Measurements from ENCODE around the gene ATF3. TPM values are rescaled to one million over a fixed set of nuclear protein-coding genes. Genes with fewer than 3 reads are reported as not detected.

ATF3 gene
- polyA plus RNA-seq, 3 donors: 10.4 to 227 (median 13.3) TPM

GRCh38 chr1:212649020-212649419 is 40.5 kb downstream of the ATF3 start:
- Histone ChIP-seq H3K36me3 (replicated peaks in 1 of 2; ENCODE audit: control insufficient read depth in 1 of 2, insufficient read depth in 2 of 2, low read length in 2 of 2) (no peaks in the 10 kb centered on the region), H3K4me3 (replicated peaks in 1 of 3; ENCODE audit: low read depth in 2 of 3, low read length in 3 of 3) (no peak overlapping the region), H2AFZ (ENCODE audit: insufficient read depth, low read depth, low read length, poor library complexity, severe bottlenecking) (no peak overlapping the region), H3K4me1 (ENCODE audit: control insufficient read depth in 1 of 2, insufficient read depth in 2 of 2, low read length in 2 of 2) (peaks cover 0 to 4% of the 10 kb centered on the region in 2 donors), H3K4me2 (replicated peaks; ENCODE audit: extremely low read depth, low read length, poor library complexity, severe bottlenecking) (no peak overlapping the region), H3K79me2 (ENCODE audit: insufficient read depth, low read length) (no peaks in the 10 kb centered on the region), H3K9ac (ENCODE audit: insufficient read depth, low read length, poor library complexity, severe bottlenecking) (no peak overlapping the region), H3K27me3 (ENCODE audit: control insufficient read depth in 2 of 2, insufficient read depth in 2 of 2, low read length in 2 of 2) (no peaks in the 10 kb centered on the region), H3K9me3 (replicated peaks in 1 of 2; ENCODE audit: control insufficient read depth in 1 of 2, insufficient read depth in 1 of 2, low read length in 2 of 2) (no peaks in the 10 kb centered on the region), H3K27ac (ENCODE audit: low read depth in 1 of 2, low read length in 2 of 2) (no peak overlapping the region), H4K20me1 (ENCODE audit: insufficient read depth, low read length) (no peaks in the 10 kb centered on the region)
- no CpG with 5 or more reads among the region's 2 CpGs for WGBS (ENCODE audit: insufficient coverage)
- no peak overlapping the region for H3K4me3 Mint-ChIP-seq
- no peak for DNase-seq
- H3K27ac Mint-ChIP-seq: no peak overlapping the region
- H3K4me1 Mint-ChIP-seq: peaks cover 13% of the 10 kb centered on the region
- intact Hi-C loops (cut with micrococcal nuclease): no loop called here
- H3K9me3 Mint-ChIP-seq: peaks cover 0 to 2% (median 0%) of the 10 kb centered on the region in 7 donors
- peaks cover 0 to 4% (median 0%) of the 10 kb centered on the region in 3 donors for H3K27me3 Mint-ChIP-seq (ENCODE audit: low read depth in 3 of 3)
- no peak for TF ChIP-seq CTCF (IDR thresholded peaks at IDR 0.05)
- H3K36me3 Mint-ChIP-seq: no peaks in the 10 kb centered on the region

- H3K9me3 ChIP-seq (replicated peaks in 1 of 2; ENCODE audit: control insufficient read depth in 1 of 2, insufficient read depth in 1 of 2, low read length in 2 of 2): no peaks in the 10 kb centered on the region
- H3K9me3 Mint-ChIP-seq: peaks cover 0 to 2% (median 0%) of the 10 kb centered on the region in 7 donors
- no peak overlapping the region for H3K9ac ChIP-seq (ENCODE audit: insufficient read depth, low read length, poor library complexity, severe bottlenecking)
- 0% methylated on average over 2 of the region's 3 CpGs for WGBS (ENCODE audit: insufficient coverage)
- peaks cover 0 to 4% of the 10 kb centered on the region in 2 donors for H3K4me1 ChIP-seq (ENCODE audit: control insufficient read depth in 1 of 2, insufficient read depth in 2 of 2, low read length in 2 of 2)
- H3K27ac Mint-ChIP-seq: no peak overlapping the region
- H3K36me3 ChIP-seq (replicated peaks in 1 of 2; ENCODE audit: control insufficient read depth in 1 of 2, insufficient read depth in 2 of 2, low read length in 2 of 2): no peaks in the 10 kb centered on the region
- no peaks in the 10 kb centered on the region for H3K27me3 ChIP-seq (ENCODE audit: control insufficient read depth in 2 of 2, insufficient read depth in 2 of 2, low read length in 2 of 2)
- no peak overlapping the region for H3K4me3 Mint-ChIP-seq
- no peaks in the 10 kb centered on the region for H4K20me1 ChIP-seq (ENCODE audit: insufficient read depth, low read length)
- peaks cover 0 to 6% (median 2%) of the 10 kb centered on the region in 3 donors for H3K27me3 Mint-ChIP-seq (ENCODE audit: low read depth in 3 of 3)
- H2AFZ ChIP-seq (ENCODE audit: insufficient read depth, low read depth, low read length, poor library complexity, severe bottlenecking): no peak overlapping the region
- TF ChIP-seq CTCF (IDR thresholded peaks at IDR 0.05): no peak
- no peak overlapping the region for H3K27ac ChIP-seq (ENCODE audit: low read depth in 1 of 2, low read length in 2 of 2)
- no peak overlapping the region for H3K4me3 ChIP-seq (replicated peaks in 1 of 3; ENCODE audit: low read depth in 2 of 3, low read length in 3 of 3)
- no peak overlapping the region for H3K4me2 ChIP-seq (replicated peaks; ENCODE audit: extremely low read depth, low read length, poor library complexity, severe bottlenecking)
- H3K4me1 Mint-ChIP-seq: peaks cover 13% of the 10 kb centered on the region
- DNase-seq: no peak
- H3K79me2 ChIP-seq (ENCODE audit: insufficient read depth, low read length): no peaks in the 10 kb centered on the region
- intact Hi-C loops (cut with micrococcal nuclease): no loop called here
- no peaks in the 10 kb centered on the region for H3K36me3 Mint-ChIP-seq
Observed at GRCh38 chr1:212650228-212650627, 41.7 kb downstream of the ATF3 start.
